ENCODE data around the gene UNCX.
"Not testable (repeated sequence)": the region's sequence is repeated elsewhere in the genome, so short reads cannot be mapped to it uniquely, and the experiment has no call there.

Gene UNCX

GRCh38 chr7:1232623-1233332, at the start of gene UNCX:
Gene UNCX (plus strand): TSS chr7:1232872. CDS start chr7:1233018, 146 bp downstream.
- no peak for DNase-seq (ENCODE audit: low read depth in 2 of 2)

- DNase-seq (ENCODE audit: low read depth in 2 of 2), result no peak
These were observed 45.5 kb upstream of the UNCX start for GRCh38 chr7:1187127-1187526.

GRCh38 chr7:1188720-1189294, 43.9 kb upstream of the UNCX start:
- DNase-seq (ENCODE audit: low read depth in 2 of 2), result no peak

- no peak for DNase-seq (ENCODE audit: low read depth in 2 of 2)
These were observed 42.5 kb upstream of the UNCX start for GRCh38 chr7:1189986-1190772.

- no peak for DNase-seq (ENCODE audit: low read depth in 2 of 2)
These were observed 40.4 kb upstream of the UNCX start for GRCh38 chr7:1192171-1192676.

- DNase-seq (ENCODE audit: low read depth in 2 of 2), result no peak
These were observed 38.9 kb upstream of the UNCX start for GRCh38 chr7:1193593-1194424.

GRCh38 chr7:1196441-1196840, 36.2 kb upstream of the UNCX start:
- DNase-seq (ENCODE audit: low read depth in 2 of 2), result not testable (repeated sequence)

- no peak for DNase-seq (ENCODE audit: low read depth in 2 of 2)
These were observed 35.7 kb upstream of the UNCX start for GRCh38 chr7:1196950-1197349.

- no peak for DNase-seq (ENCODE audit: low read depth in 2 of 2)
These were observed 34.6 kb upstream of the UNCX start for GRCh38 chr7:1197997-1198625.

GRCh38 chr7:1200045-1200444, 32.6 kb upstream of the UNCX start:
- DNase-seq (ENCODE audit: low read depth in 2 of 2), result no peak

GRCh38 chr7:1201916-1202315, 30.8 kb upstream of the UNCX start:
- DNase-seq (ENCODE audit: low read depth in 2 of 2), result no peak

- DNase-seq (ENCODE audit: low read depth in 2 of 2), result not testable (repeated sequence)
These were observed 29.8 kb upstream of the UNCX start for GRCh38 chr7:1202914-1203313.

GRCh38 chr7:1204460-1205140, 28.1 kb upstream of the UNCX start:
- no peak for DNase-seq (ENCODE audit: low read depth in 2 of 2)

GRCh38 chr7:1205742-1206141, 26.9 kb upstream of the UNCX start:
- DNase-seq (ENCODE audit: low read depth in 2 of 2), result not testable (repeated sequence)

GRCh38 chr7:1209097-1209496, 23.6 kb upstream of the UNCX start:
- DNase-seq (ENCODE audit: low read depth in 2 of 2), result no peak

- DNase-seq (ENCODE audit: low read depth in 2 of 2), result no peak
These were observed 22.2 kb upstream of the UNCX start for GRCh38 chr7:1210321-1210978.

GRCh38 chr7:1210979-1211608, 21.6 kb upstream of the UNCX start:
- DNase-seq (ENCODE audit: low read depth in 2 of 2), result no peak

GRCh38 chr7:1211611-1212010, 21.1 kb upstream of the UNCX start:
- no peak for DNase-seq (ENCODE audit: low read depth in 2 of 2)

GRCh38 chr7:1212025-1212424, 20.6 kb upstream of the UNCX start:
- not testable (repeated sequence) for DNase-seq (ENCODE audit: low read depth in 2 of 2)

- DNase-seq (ENCODE audit: low read depth in 2 of 2), result no peak
These were observed 18.2 kb upstream of the UNCX start for GRCh38 chr7:1214516-1214915.
